H1 (cell line): ENCODE results near the gene APOO. TPM values are rescaled to one million over a fixed set of nuclear protein-coding genes. Genes with fewer than 3 reads are reported as not detected.

Source experiments
- CTCF ChIA-PET: fragments of 300-600 bp; sonication (Branson Sonifier 250); formaldehyde crosslinking; loops from one replicate; lab custom pipeline; 2021; ENCODE audit not compliant: partially characterized antibody; lab: Charles Lee
- POLR2A ChIA-PET: fragments of 300-600 bp; sonication (Branson Sonifier 250); formaldehyde crosslinking; loops from one replicate; lab custom pipeline; 2021; ENCODE audit warnings: inconsistent platforms; ENCODE audit not compliant: partially characterized antibody; lab: Charles Lee
- DNase-seq, 2 experiments: peaks; one replicate each; pipeline versions ENCODE4 v3.0.0 to v3.0.0-alpha.2; 2010 to 2022; ENCODE audit warnings: low spot score in 2 of 2, low read depth in 1 of 2, mixed read lengths in 1 of 2
- FAIRE-seq: peaks from 2 replicates; lab custom pipeline; 2011; peaks lifted over from hg19 to GRCh38; lab: Jason Lieb, UNC
- H2AFZ ChIP-seq: 2 replicates; pipeline ENCODE4 v1.8.1; 2012; ENCODE audit warnings: low read length, inconsistent platforms
- H2AK5ac ChIP-seq: 2 replicates; pipeline ENCODE4 v1.6.1; 2013; ENCODE audit warnings: low read depth, low read length
- H2BK120ac ChIP-seq: replicated peaks from 2 replicates; pipeline ENCODE3; 2013; ENCODE audit warnings: low read depth, low read length, inconsistent platforms
- H2BK12ac ChIP-seq: 2 replicates; pipeline ENCODE4 v1.6.1; 2013; ENCODE audit warnings: low read depth, low read length
- H2BK15ac ChIP-seq: 2 replicates; pipeline ENCODE4 v1.6.1; 2013; ENCODE audit warnings: low read length
- H2BK20ac ChIP-seq: 2 replicates; pipeline ENCODE4 v1.6.1; 2013; ENCODE audit warnings: low read length
- H2BK5ac ChIP-seq: 2 replicates; pipeline ENCODE4 v1.6.1; 2013; ENCODE audit warnings: low read depth, low read length
- H3K14ac ChIP-seq: 2 replicates; pipeline ENCODE4 v1.6.1; 2013; ENCODE audit warnings: inconsistent platforms; ENCODE audit not compliant: insufficient read length
- H3K18ac ChIP-seq: 2 replicates; pipeline ENCODE4 v1.6.1; 2013; ENCODE audit warnings: low read length; ENCODE audit errors: extremely low read depth
- H3K23ac ChIP-seq: 2 replicates; pipeline ENCODE4 v1.6.1; 2013; ENCODE audit warnings: inconsistent platforms; ENCODE audit not compliant: insufficient read length
- H3K23me2 ChIP-seq: 2 replicates; pipeline ENCODE4 v1.6.1; 2013; ENCODE audit warnings: low read depth, low read length
- H3K27ac ChIP-seq: 2 replicates; pipeline ENCODE4 v1.6.1; 2011; ENCODE audit warnings: low read depth, low read length, inconsistent platforms
- H3K27me3 ChIP-seq, 4 experiments: replicated peaks in 1 of 4; 1 replicate in 1 of 4; 2 replicates in 3 of 4; pipeline versions ENCODE4 v1.6.1 to v1.8.1; 2011 to 2013; ENCODE audit warnings: low read length in 3 of 4, mild to moderate bottlenecking in 3 of 4, inconsistent platforms in 2 of 4, mixed read lengths in 2 of 4, moderate library complexity in 1 of 4; ENCODE audit not compliant: control insufficient read depth in 3 of 4, insufficient read depth in 3 of 4; ENCODE audit errors: extremely low read depth in 1 of 4
- H3K36me3 ChIP-seq, 4 experiments: 2 replicates each; pipeline versions ENCODE4 v1.6.1 to v1.8.1; 2011 to 2013; ENCODE audit warnings: mild to moderate bottlenecking in 4 of 4, low read length in 3 of 4, moderate library complexity in 2 of 4, control low read depth in 1 of 4, inconsistent platforms in 1 of 4; ENCODE audit not compliant: insufficient read depth in 4 of 4, control insufficient read depth in 2 of 4
- H3K4ac ChIP-seq: replicated peaks from 2 replicates; pipeline ENCODE3; 2013; ENCODE audit warnings: low read length, low read depth, mixed read lengths, inconsistent platforms; ENCODE audit not compliant: insufficient read length
- H3K4me1 ChIP-seq, 4 experiments: replicated peaks in 1 of 4; 1 replicate in 1 of 4; 2 replicates in 3 of 4; pipeline versions ENCODE4 v1.6.1 to v1.8.1; 2011 to 2013; ENCODE audit warnings: low read length in 3 of 4, inconsistent platforms in 2 of 4, mixed read lengths in 1 of 4; ENCODE audit not compliant: insufficient read depth in 4 of 4, control insufficient read depth in 3 of 4
- H3K4me2 ChIP-seq, 2 experiments: 2 replicates each; pipeline versions ENCODE4 v1.6.1 to v1.8.1; 2011 to 2013; ENCODE audit warnings: low read depth in 2 of 2, low read length in 2 of 2, control low read depth in 1 of 2, inconsistent platforms in 1 of 2, mild to moderate bottlenecking in 1 of 2; ENCODE audit not compliant: insufficient read depth in 1 of 2
- H3K4me3 ChIP-seq, 4 experiments: fragments of 200-600, 300-600 bp in 1 of 4; sonication (generic), shearing (Covaris generic), sonication (Bioruptor Twin) in 1 of 4; 2 replicates each; pipeline versions ENCODE4 v1.5.1 to v1.8.1; 2011 to 2016; ENCODE audit warnings: low read length in 4 of 4, low read depth in 3 of 4, control low read depth in 2 of 4, inconsistent platforms in 2 of 4, mild to moderate bottlenecking in 2 of 4, mixed read lengths in 1 of 4, moderate library complexity in 1 of 4; ENCODE audit not compliant: insufficient read depth in 2 of 4; ENCODE audit errors: extremely low read depth in 1 of 4
- H3K56ac ChIP-seq: replicated peaks from 2 replicates; pipeline ENCODE3; 2013; ENCODE audit warnings: low read depth, mild to moderate bottlenecking, mixed read lengths, low read length, inconsistent platforms; ENCODE audit not compliant: insufficient read length
- H3K79me1 ChIP-seq: 2 replicates; pipeline ENCODE4 v1.6.1; 2013; ENCODE audit warnings: low read depth, low read length, control low read depth
- H3K79me2 ChIP-seq, 2 experiments: 2 replicates each; pipeline versions ENCODE4 v1.6.1 to v1.8.1; 2012 to 2013; ENCODE audit warnings: low read length in 2 of 2, mild to moderate bottlenecking in 2 of 2, inconsistent platforms in 1 of 2; ENCODE audit not compliant: insufficient read depth in 2 of 2, control insufficient read depth in 1 of 2
- H3K9ac ChIP-seq, 4 experiments: replicated peaks in 1 of 4; 1 replicate in 1 of 4; 2 replicates in 3 of 4; pipeline versions ENCODE4 v1.6.1 to v1.8.1; 2011 to 2013; ENCODE audit warnings: low read depth in 3 of 4, low read length in 3 of 4, control low read depth in 2 of 4, mild to moderate bottlenecking in 2 of 4, moderate library complexity in 2 of 4, inconsistent platforms in 1 of 4; ENCODE audit errors: extremely low read depth in 1 of 4
- H3K9me3 ChIP-seq, 2 experiments: 2 replicates each; pipeline versions ENCODE4 v1.6.1 to v1.8.1; 2012 to 2013; ENCODE audit warnings: mild to moderate bottlenecking in 2 of 2, moderate library complexity in 2 of 2, control low read depth in 1 of 2, inconsistent platforms in 1 of 2, low read depth in 1 of 2, low read length in 1 of 2, mixed read lengths in 1 of 2; ENCODE audit not compliant: insufficient read depth in 2 of 2
- H4K20me1 ChIP-seq, 2 experiments: replicated peaks in 1 of 2; 2 replicates each; pipeline versions ENCODE3 to v1.8.1; 2011 to 2013; ENCODE audit warnings: inconsistent platforms in 2 of 2, low read length in 2 of 2, mild to moderate bottlenecking in 1 of 2; ENCODE audit not compliant: insufficient read depth in 2 of 2, control insufficient read depth in 1 of 2
- H4K5ac ChIP-seq: 2 replicates; pipeline ENCODE4 v1.6.1; 2013; ENCODE audit warnings: low read length, low read depth, mixed read lengths, inconsistent platforms; ENCODE audit not compliant: insufficient read length
- H4K8ac ChIP-seq: 2 replicates; pipeline ENCODE4 v1.8.0; 2013; ENCODE audit warnings: mild to moderate bottlenecking, moderate library complexity, low read length, inconsistent platforms; ENCODE audit not compliant: insufficient read depth; ENCODE audit errors: extremely low read depth
- H4K91ac ChIP-seq: replicated peaks from 2 replicates; pipeline ENCODE3; 2013; ENCODE audit warnings: low read length, mixed read lengths, inconsistent platforms; ENCODE audit not compliant: insufficient read length
- ATF3 ChIP-seq: IDR thresholded peaks from 2 replicates; pipeline ENCODE4 v1.6.1; 2011; ENCODE audit warnings: low read depth, mild to moderate bottlenecking, low read length; ENCODE audit not compliant: insufficient read depth
- CHD1 ChIP-seq: IDR thresholded peaks from 2 replicates; pipeline ENCODE4 v1.6.1; 2012; ENCODE audit warnings: low read depth, low read length, improper control_type of control experiment
- CTCF ChIP-seq, 3 experiments: IDR thresholded peaks; 1 replicate in 2 of 3; 2 replicates in 1 of 3; pipeline versions ENCODE4 v1.5.1 to v1.6.1; 2011; ENCODE audit warnings: low read length in 3 of 3, mild to moderate bottlenecking in 3 of 3, inconsistent platforms in 2 of 3, low read depth in 1 of 3, moderate library complexity in 1 of 3; ENCODE audit not compliant: insufficient read depth in 1 of 3; ENCODE audit errors: control extremely low read depth in 1 of 3
- EZH2 ChIP-seq: fragments of 200-600 bp; sonication (generic); IDR thresholded peaks from 2 replicates; pipeline ENCODE4 v1.7.1; 2012; ENCODE audit warnings: low read depth, mild to moderate bottlenecking, moderate library complexity, low read length, inconsistent platforms; ENCODE audit not compliant: severe bottlenecking
- FOSL1 ChIP-seq: IDR thresholded peaks from 2 replicates; pipeline ENCODE4 v1.6.1; 2011; ENCODE audit warnings: mild to moderate bottlenecking, low read depth, low read length, moderate library complexity; ENCODE audit not compliant: insufficient read depth
- HDAC2 ChIP-seq, 2 experiments: fragments of 300-600 bp in 1 of 2; sonication (generic) in 1 of 2; IDR thresholded peaks; 2 replicates each; pipeline ENCODE4 v1.6.1; 2011 to 2012; ENCODE audit warnings: low read depth in 2 of 2, low read length in 2 of 2, mild to moderate bottlenecking in 2 of 2, moderate library complexity in 2 of 2, borderline replicate concordance in 1 of 2, inconsistent platforms in 1 of 2
- SIX5 ChIP-seq: IDR thresholded peaks from 2 replicates; pipeline ENCODE4 v1.6.1; 2011; ENCODE audit warnings: mild to moderate bottlenecking, low read depth, low read length
- SP1 ChIP-seq: IDR thresholded peaks from 2 replicates; pipeline ENCODE4 v1.6.1; 2011; ENCODE audit warnings: low read depth, low read length
- YY1 ChIP-seq: IDR thresholded peaks from 2 replicates; pipeline ENCODE4 v1.6.1; 2011; ENCODE audit warnings: low read depth, mild to moderate bottlenecking, low read length
- WGBS, 2 experiments: shearing (Covaris generic) in 1 of 2; methylation state at CpG; one replicate each; pipeline versions ENCODE4 v1.1.6 to v1.1.7; 2013 to 2015; ENCODE audit warnings: low lambda C conversion rate in 2 of 2, mixed read lengths in 2 of 2, inconsistent platforms in 1 of 2, low coverage in 1 of 2, missing lambda C conversion rate in 1 of 2; ENCODE audit not compliant: insufficient replicate concordance in 2 of 2, insufficient coverage in 1 of 2, insufficient read length in 1 of 2; ENCODE audit errors: extremely low coverage in 1 of 2, missing lambda C conversion rate in 1 of 2; 5-methylcytosine and 5-hydroxymethylcytosine counted together
- polyA plus RNA-seq, 7 experiments: library from polyadenylated mRNA; depleted of rRNA in 3 of 7; stranded (reverse) in 5 of 7; unstranded in 2 of 7; fragments of >200 nt in 5 of 7; fragments of 200-250 nt in 2 of 7; gene quantifications; 1 replicate in 5 of 7; 2 replicates in 1 of 7; 4 replicates in 1 of 7; pipeline versions ENCODE4 v1.2.1 to v1.2.3, GENCODE V29; 2011 to 2013; ENCODE audit warnings: missing spikeins in 2 of 7, mixed read lengths in 2 of 7
- total RNA-seq: library from RNA; stranded (reverse); fragmentation: NEBNext Ultra II Directional; extraction: Animal tissue kit (Norgen Biotek cat#: 25700); gene quantifications from 2 replicates; pipeline ENCODE4 v1.2.1, GENCODE V29; 2021
- TF ChIP-seq, protein P1 (sequence below): IDR thresholded peaks from 2 replicates; pipeline ENCODE4 v1.6.1; 2012; ENCODE audit warnings: inconsistent platforms

Gene APOO
- total and polyA plus RNA-seq, 2 of the 8 experiments (the other 6 are each of a cell fraction or from before 2014, with no cell fraction given), result 25.7 to 45.0 TPM

DNA sequence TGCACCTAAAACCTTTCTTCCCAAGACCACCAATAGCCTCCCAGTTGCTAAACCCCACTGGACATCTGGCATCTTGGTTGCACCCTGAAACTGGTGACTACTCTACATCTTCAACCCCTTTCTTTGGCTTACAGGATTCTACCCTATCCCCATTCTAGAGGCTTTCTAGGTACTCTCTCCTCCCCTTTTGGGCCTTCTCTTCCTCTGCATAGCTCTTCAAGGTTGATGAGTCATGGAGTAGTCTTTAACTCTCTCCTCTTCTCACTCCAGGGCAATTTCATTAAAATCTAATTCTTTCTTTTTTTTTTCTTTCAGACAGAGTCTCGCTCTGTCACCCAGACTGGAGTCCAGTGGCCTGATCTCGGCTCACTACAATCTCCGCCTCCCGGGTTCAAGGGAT lies 16.8 kb downstream of the APOO start:
- H3K23ac ChIP-seq, result no peak overlapping the region
- H3K4me2 ChIP-seq, result no peak overlapping the region
- H3K23me2 ChIP-seq, result no peaks in the 10 kb centered on the region
- H4K91ac ChIP-seq, result no peak overlapping the region
- H3K9ac ChIP-seq, result no peak overlapping the region
- H4K5ac ChIP-seq, result no peak overlapping the region
- H2BK20ac ChIP-seq, result no peak overlapping the region
- no peak overlapping the region for H3K14ac ChIP-seq
- peaks cover 0 to 2% (median 0%) of the 10 kb centered on the region in 4 experiments; a peak in 1 of 7 replicates for H3K4me1 ChIP-seq
- H2BK5ac ChIP-seq, result no peak overlapping the region
- DNase-seq (no peak), FAIRE-seq (no peak)
- H3K56ac ChIP-seq, result no peak overlapping the region
- ChIA-PET POLR2A (no interaction called here), CTCF (interaction anchor here (0.6 to 2.5 kb wide), 3 partner anchors 11 to 135 kb away, joined by 3 to 10 read pairs (median 4); no protein-coding TSS in a partner anchor)
- no peaks in the 10 kb centered on the region for H3K79me1 ChIP-seq
- no peak overlapping the region for H2BK12ac ChIP-seq
- no peak overlapping the region for H2BK120ac ChIP-seq
- H3K9me3 ChIP-seq, result no peaks in the 10 kb centered on the region
- 87% methylated on average over 4 of the region's 4 CpGs; no CpG with 5 or more reads in 1 of the 2 experiments for WGBS, 2 experiments
- H4K8ac ChIP-seq, result no peak overlapping the region
- H4K20me1 ChIP-seq, result no peaks in the 10 kb centered on the region
- no peak overlapping the region for H3K4me3 ChIP-seq
- no peak overlapping the region for H2AK5ac ChIP-seq
- H3K4ac ChIP-seq, result no peak overlapping the region
- H3K36me3 ChIP-seq, result no peaks in the 10 kb centered on the region
- H2AFZ ChIP-seq, result no peak overlapping the region
- no peak overlapping the region for H2BK15ac ChIP-seq
- H3K27ac ChIP-seq, result no peak overlapping the region
- no peaks in the 10 kb centered on the region for H3K79me2 ChIP-seq
- H3K18ac ChIP-seq, result no peak overlapping the region
- H3K27me3 ChIP-seq, result no peaks in the 10 kb centered on the region
- TF ChIP-seq HDAC2 (IDR thresholded peaks at IDR 0.05; ENCODE audit: borderline replicate concordance in 1 of 2, low read depth in 2 of 2, low read length in 2 of 2) (no peak), YY1 (no peak), CTCF (IDR thresholded peaks at IDR 0.05; ENCODE audit: control extremely low read depth in 1 of 3, insufficient read depth in 1 of 3, low read depth in 1 of 3, low read length in 3 of 3) (no peak), ATF3 (no peak), SP1 (no peak), EZH2 (no peak), CHD1 (no peak), SIX5 (no peak), FOSL1 (no peak)
- TF ChIP-seq, protein P1, sequence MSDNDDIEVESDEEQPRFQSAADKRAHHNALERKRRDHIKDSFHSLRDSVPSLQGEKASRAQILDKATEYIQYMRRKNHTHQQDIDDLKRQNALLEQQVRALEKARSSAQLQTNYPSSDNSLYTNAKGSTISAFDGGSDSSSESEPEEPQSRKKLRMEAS, result no peak
